H1 (cell line): Measurements from ENCODE around the gene APOL4. TPM values are rescaled to one million over a fixed set of nuclear protein-coding genes. Genes with fewer than 3 reads are reported as not detected.

Experiments used
- CTCF ChIA-PET: fragments of 300-600 bp; sonication (Branson Sonifier 250); formaldehyde crosslinking; loops from one replicate; lab custom pipeline; 2021; ENCODE audit not compliant: partially characterized antibody; lab: Charles Lee
- POLR2A ChIA-PET: fragments of 300-600 bp; sonication (Branson Sonifier 250); formaldehyde crosslinking; loops from one replicate; lab custom pipeline; 2021; ENCODE audit warnings: inconsistent platforms; ENCODE audit not compliant: partially characterized antibody; lab: Charles Lee
- DNase-seq, 2 experiments: peaks; one replicate each; pipeline versions ENCODE4 v3.0.0 to v3.0.0-alpha.2; 2010 to 2022; ENCODE audit warnings: low spot score in 2 of 2, low read depth in 1 of 2, mixed read lengths in 1 of 2
- FAIRE-seq: peaks from 2 replicates; lab custom pipeline; 2011; peaks lifted over from hg19 to GRCh38; lab: Jason Lieb, UNC
- H2AFZ ChIP-seq: 2 replicates; pipeline ENCODE4 v1.8.1; 2012; ENCODE audit warnings: low read length, inconsistent platforms
- H2AK5ac ChIP-seq: 2 replicates; pipeline ENCODE4 v1.6.1; 2013; ENCODE audit warnings: low read depth, low read length
- H2BK120ac ChIP-seq: replicated peaks from 2 replicates; pipeline ENCODE3; 2013; ENCODE audit warnings: low read depth, low read length, inconsistent platforms
- H2BK12ac ChIP-seq: 2 replicates; pipeline ENCODE4 v1.6.1; 2013; ENCODE audit warnings: low read depth, low read length
- H2BK15ac ChIP-seq: 2 replicates; pipeline ENCODE4 v1.6.1; 2013; ENCODE audit warnings: low read length
- H2BK20ac ChIP-seq: 2 replicates; pipeline ENCODE4 v1.6.1; 2013; ENCODE audit warnings: low read length
- H2BK5ac ChIP-seq: 2 replicates; pipeline ENCODE4 v1.6.1; 2013; ENCODE audit warnings: low read depth, low read length
- H3K14ac ChIP-seq: 2 replicates; pipeline ENCODE4 v1.6.1; 2013; ENCODE audit warnings: inconsistent platforms; ENCODE audit not compliant: insufficient read length
- H3K18ac ChIP-seq: 2 replicates; pipeline ENCODE4 v1.6.1; 2013; ENCODE audit warnings: low read length; ENCODE audit errors: extremely low read depth
- H3K23ac ChIP-seq: 2 replicates; pipeline ENCODE4 v1.6.1; 2013; ENCODE audit warnings: inconsistent platforms; ENCODE audit not compliant: insufficient read length
- H3K23me2 ChIP-seq: 2 replicates; pipeline ENCODE4 v1.6.1; 2013; ENCODE audit warnings: low read depth, low read length
- H3K27ac ChIP-seq: 2 replicates; pipeline ENCODE4 v1.6.1; 2011; ENCODE audit warnings: low read depth, low read length, inconsistent platforms
- H3K27me3 ChIP-seq, 4 experiments: replicated peaks in 1 of 4; 1 replicate in 1 of 4; 2 replicates in 3 of 4; pipeline versions ENCODE4 v1.6.1 to v1.8.1; 2011 to 2013; ENCODE audit warnings: low read length in 3 of 4, mild to moderate bottlenecking in 3 of 4, inconsistent platforms in 2 of 4, mixed read lengths in 2 of 4, moderate library complexity in 1 of 4; ENCODE audit not compliant: control insufficient read depth in 3 of 4, insufficient read depth in 3 of 4; ENCODE audit errors: extremely low read depth in 1 of 4
- H3K36me3 ChIP-seq, 4 experiments: 2 replicates each; pipeline versions ENCODE4 v1.6.1 to v1.8.1; 2011 to 2013; ENCODE audit warnings: mild to moderate bottlenecking in 4 of 4, low read length in 3 of 4, moderate library complexity in 2 of 4, control low read depth in 1 of 4, inconsistent platforms in 1 of 4; ENCODE audit not compliant: insufficient read depth in 4 of 4, control insufficient read depth in 2 of 4
- H3K4ac ChIP-seq: replicated peaks from 2 replicates; pipeline ENCODE3; 2013; ENCODE audit warnings: low read length, low read depth, mixed read lengths, inconsistent platforms; ENCODE audit not compliant: insufficient read length
- H3K4me1 ChIP-seq, 4 experiments: replicated peaks in 1 of 4; 1 replicate in 1 of 4; 2 replicates in 3 of 4; pipeline versions ENCODE4 v1.6.1 to v1.8.1; 2011 to 2013; ENCODE audit warnings: low read length in 3 of 4, inconsistent platforms in 2 of 4, mixed read lengths in 1 of 4; ENCODE audit not compliant: insufficient read depth in 4 of 4, control insufficient read depth in 3 of 4
- H3K4me2 ChIP-seq, 2 experiments: 2 replicates each; pipeline versions ENCODE4 v1.6.1 to v1.8.1; 2011 to 2013; ENCODE audit warnings: low read depth in 2 of 2, low read length in 2 of 2, control low read depth in 1 of 2, inconsistent platforms in 1 of 2, mild to moderate bottlenecking in 1 of 2; ENCODE audit not compliant: insufficient read depth in 1 of 2
- H3K4me3 ChIP-seq, 4 experiments: fragments of 200-600, 300-600 bp in 1 of 4; sonication (generic), shearing (Covaris generic), sonication (Bioruptor Twin) in 1 of 4; 2 replicates each; pipeline versions ENCODE4 v1.5.1 to v1.8.1; 2011 to 2016; ENCODE audit warnings: low read length in 4 of 4, low read depth in 3 of 4, control low read depth in 2 of 4, inconsistent platforms in 2 of 4, mild to moderate bottlenecking in 2 of 4, mixed read lengths in 1 of 4, moderate library complexity in 1 of 4; ENCODE audit not compliant: insufficient read depth in 2 of 4; ENCODE audit errors: extremely low read depth in 1 of 4
- H3K56ac ChIP-seq: replicated peaks from 2 replicates; pipeline ENCODE3; 2013; ENCODE audit warnings: low read depth, mild to moderate bottlenecking, mixed read lengths, low read length, inconsistent platforms; ENCODE audit not compliant: insufficient read length
- H3K79me1 ChIP-seq: 2 replicates; pipeline ENCODE4 v1.6.1; 2013; ENCODE audit warnings: low read depth, low read length, control low read depth
- H3K79me2 ChIP-seq, 2 experiments: 2 replicates each; pipeline versions ENCODE4 v1.6.1 to v1.8.1; 2012 to 2013; ENCODE audit warnings: low read length in 2 of 2, mild to moderate bottlenecking in 2 of 2, inconsistent platforms in 1 of 2; ENCODE audit not compliant: insufficient read depth in 2 of 2, control insufficient read depth in 1 of 2
- H3K9ac ChIP-seq, 4 experiments: replicated peaks in 1 of 4; 1 replicate in 1 of 4; 2 replicates in 3 of 4; pipeline versions ENCODE4 v1.6.1 to v1.8.1; 2011 to 2013; ENCODE audit warnings: low read depth in 3 of 4, low read length in 3 of 4, control low read depth in 2 of 4, mild to moderate bottlenecking in 2 of 4, moderate library complexity in 2 of 4, inconsistent platforms in 1 of 4; ENCODE audit errors: extremely low read depth in 1 of 4
- H3K9me3 ChIP-seq, 2 experiments: 2 replicates each; pipeline versions ENCODE4 v1.6.1 to v1.8.1; 2012 to 2013; ENCODE audit warnings: mild to moderate bottlenecking in 2 of 2, moderate library complexity in 2 of 2, control low read depth in 1 of 2, inconsistent platforms in 1 of 2, low read depth in 1 of 2, low read length in 1 of 2, mixed read lengths in 1 of 2; ENCODE audit not compliant: insufficient read depth in 2 of 2
- H4K20me1 ChIP-seq, 2 experiments: replicated peaks in 1 of 2; 2 replicates each; pipeline versions ENCODE3 to v1.8.1; 2011 to 2013; ENCODE audit warnings: inconsistent platforms in 2 of 2, low read length in 2 of 2, mild to moderate bottlenecking in 1 of 2; ENCODE audit not compliant: insufficient read depth in 2 of 2, control insufficient read depth in 1 of 2
- H4K5ac ChIP-seq: 2 replicates; pipeline ENCODE4 v1.6.1; 2013; ENCODE audit warnings: low read length, low read depth, mixed read lengths, inconsistent platforms; ENCODE audit not compliant: insufficient read length
- H4K8ac ChIP-seq: 2 replicates; pipeline ENCODE4 v1.8.0; 2013; ENCODE audit warnings: mild to moderate bottlenecking, moderate library complexity, low read length, inconsistent platforms; ENCODE audit not compliant: insufficient read depth; ENCODE audit errors: extremely low read depth
- H4K91ac ChIP-seq: replicated peaks from 2 replicates; pipeline ENCODE3; 2013; ENCODE audit warnings: low read length, mixed read lengths, inconsistent platforms; ENCODE audit not compliant: insufficient read length
- CBX5 ChIP-seq: fragments of 300-800, 300-1000 bp; sonication (generic); IDR thresholded peaks from 2 replicates; pipeline ENCODE4 v1.7.1; 2016; ENCODE audit warnings: antibody characterized with exemption, low read length, low read depth
- EGR1 ChIP-seq: IDR thresholded peaks from 2 replicates; pipeline ENCODE4 v1.6.1; 2011; ENCODE audit warnings: low read depth, low read length, borderline replicate concordance
- EZH2 ChIP-seq: fragments of 200-600 bp; sonication (generic); IDR thresholded peaks from 2 replicates; pipeline ENCODE4 v1.7.1; 2012; ENCODE audit warnings: low read depth, mild to moderate bottlenecking, moderate library complexity, low read length, inconsistent platforms; ENCODE audit not compliant: severe bottlenecking
- FOSL1 ChIP-seq: IDR thresholded peaks from 2 replicates; pipeline ENCODE4 v1.6.1; 2011; ENCODE audit warnings: mild to moderate bottlenecking, low read depth, low read length, moderate library complexity; ENCODE audit not compliant: insufficient read depth
- HDAC6 ChIP-seq: IDR thresholded peaks from one replicate; pipeline ENCODE4 v1.7.1; 2012; ENCODE audit warnings: low read depth, mild to moderate bottlenecking, inconsistent platforms, low read length, moderate library complexity
- SP4 ChIP-seq: IDR thresholded peaks from 2 replicates; pipeline ENCODE4 v1.6.1; 2012; ENCODE audit warnings: low read length, inconsistent platforms
- TCF12 ChIP-seq: IDR thresholded peaks from 2 replicates; pipeline ENCODE4 v1.6.1; 2011; ENCODE audit warnings: low read depth, mild to moderate bottlenecking, low read length
- WGBS, 2 experiments: shearing (Covaris generic) in 1 of 2; methylation state at CpG; one replicate each; pipeline versions ENCODE4 v1.1.6 to v1.1.7; 2013 to 2015; ENCODE audit warnings: low lambda C conversion rate in 2 of 2, mixed read lengths in 2 of 2, inconsistent platforms in 1 of 2, low coverage in 1 of 2, missing lambda C conversion rate in 1 of 2; ENCODE audit not compliant: insufficient replicate concordance in 2 of 2, insufficient coverage in 1 of 2, insufficient read length in 1 of 2; ENCODE audit errors: extremely low coverage in 1 of 2, missing lambda C conversion rate in 1 of 2; 5-methylcytosine and 5-hydroxymethylcytosine counted together
- polyA plus RNA-seq, 7 experiments: library from polyadenylated mRNA; depleted of rRNA in 3 of 7; stranded (reverse) in 5 of 7; unstranded in 2 of 7; fragments of >200 nt in 5 of 7; fragments of 200-250 nt in 2 of 7; gene quantifications; 1 replicate in 5 of 7; 2 replicates in 1 of 7; 4 replicates in 1 of 7; pipeline versions ENCODE4 v1.2.1 to v1.2.3, GENCODE V29; 2011 to 2013; ENCODE audit warnings: missing spikeins in 2 of 7, mixed read lengths in 2 of 7
- total RNA-seq: library from RNA; stranded (reverse); fragmentation: NEBNext Ultra II Directional; extraction: Animal tissue kit (Norgen Biotek cat#: 25700); gene quantifications from 2 replicates; pipeline ENCODE4 v1.2.1, GENCODE V29; 2021
- TF ChIP-seq, protein P1 (sequence below): IDR thresholded peaks from 2 replicates; pipeline ENCODE4 v1.6.1; 2011; ENCODE audit warnings: low read length, improper control_type of control experiment
- TF ChIP-seq, protein P2 (sequence below): IDR thresholded peaks from 2 replicates; pipeline ENCODE4 v1.6.1; 2011; ENCODE audit warnings: low read depth, mild to moderate bottlenecking, low read length; ENCODE audit not compliant: insufficient read depth

APOL4 gene
- total and polyA plus RNA-seq, 2 of the 8 experiments (the other 6 are each of a cell fraction or from before 2014, with no cell fraction given): 0.02 TPM; not detected in 1

DNA sequence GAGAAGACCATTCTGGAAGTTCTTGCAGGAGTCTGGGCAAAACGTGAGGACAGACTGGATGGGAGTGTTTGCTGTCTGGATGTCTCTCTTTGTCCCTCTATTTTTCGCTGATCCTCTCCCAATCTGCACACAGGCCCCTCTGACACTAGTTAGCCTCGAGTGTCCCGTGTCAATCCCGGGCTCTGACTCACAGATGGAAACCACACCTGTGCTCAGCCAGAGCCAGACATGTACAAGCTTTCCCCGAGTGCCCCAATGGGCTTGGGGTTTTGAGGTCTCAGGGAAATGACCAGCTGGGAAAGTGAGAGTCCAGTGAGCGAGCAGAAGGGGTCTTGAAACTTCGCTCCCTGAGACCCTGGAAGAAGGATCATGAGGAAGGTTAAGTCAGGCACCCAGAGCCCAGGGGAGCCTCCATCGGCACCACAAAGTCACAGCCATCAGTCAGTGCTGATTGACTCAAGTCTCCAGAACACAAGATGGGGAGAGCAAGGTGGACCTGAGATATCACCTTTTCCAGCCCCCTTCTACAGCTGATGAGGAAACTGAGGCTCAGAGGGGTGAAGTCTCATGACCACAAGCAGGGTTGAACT lies 23.8 kb upstream of the APOL4 start:
- H2BK12ac ChIP-seq: no peak overlapping the region
- DNase-seq: no peak
- no peak overlapping the region for H3K56ac ChIP-seq
- no peaks in the 10 kb centered on the region for H4K20me1 ChIP-seq
- H3K4ac ChIP-seq: no peak overlapping the region
- no peak overlapping the region for H4K91ac ChIP-seq
- H3K27ac ChIP-seq: no peak overlapping the region
- FAIRE-seq: no peak
- H3K79me1 ChIP-seq: no peaks in the 10 kb centered on the region
- H2BK120ac ChIP-seq: no peak overlapping the region
- H3K4me3 ChIP-seq: no peak overlapping the region
- no peak overlapping the region for H3K18ac ChIP-seq
- H3K36me3 ChIP-seq: peaks cover 0 to under 1% (median 0%) of the 10 kb centered on the region in 4 experiments; a peak in 3 of 8 replicates
- no peak overlapping the region for H3K14ac ChIP-seq
- H2AK5ac ChIP-seq: no peak overlapping the region
- no peak overlapping the region for H2BK15ac ChIP-seq
- no peak overlapping the region for H3K23ac ChIP-seq
- H3K9me3 ChIP-seq: no peaks in the 10 kb centered on the region
- 91% methylated on average over 9 of the region's 9 CpGs; no CpG with 5 or more reads in 1 of the 2 experiments for WGBS, 2 experiments
- H3K9ac ChIP-seq: no peak overlapping the region
- no peaks in the 10 kb centered on the region for H3K23me2 ChIP-seq
- no peak overlapping the region for H2BK20ac ChIP-seq
- no peak overlapping the region for H3K4me2 ChIP-seq
- H4K5ac ChIP-seq: no peak overlapping the region
- peaks cover 0 to 2% (median 0%) of the 10 kb centered on the region in 4 experiments; a peak in 2 of 7 replicates for H3K4me1 ChIP-seq
- H3K27me3 ChIP-seq: peaks cover 0 to 2% (median 0%) of the 10 kb centered on the region in 4 experiments; a peak in 1 of 7 replicates
- H2AFZ ChIP-seq: no peak overlapping the region
- POLR2A ChIA-PET: interaction anchor here (1.0 kb wide), 1 partner anchor 9 kb away, joined by 3 read pairs; no protein-coding TSS in a partner anchor
- TF ChIP-seq, protein P1, sequence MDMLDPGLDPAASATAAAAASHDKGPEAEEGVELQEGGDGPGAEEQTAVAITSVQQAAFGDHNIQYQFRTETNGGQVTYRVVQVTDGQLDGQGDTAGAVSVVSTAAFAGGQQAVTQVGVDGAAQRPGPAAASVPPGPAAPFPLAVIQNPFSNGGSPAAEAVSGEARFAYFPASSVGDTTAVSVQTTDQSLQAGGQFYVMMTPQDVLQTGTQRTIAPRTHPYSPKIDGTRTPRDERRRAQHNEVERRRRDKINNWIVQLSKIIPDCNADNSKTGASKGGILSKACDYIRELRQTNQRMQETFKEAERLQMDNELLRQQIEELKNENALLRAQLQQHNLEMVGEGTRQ: no peak
- TF ChIP-seq FOSL1 (no peak), TCF12 (no peak), CBX5 (no peak), HDAC6 (no peak), EZH2 (no peak), EGR1 (no peak), SP4 (no peak)
- TF ChIP-seq, protein P2, sequence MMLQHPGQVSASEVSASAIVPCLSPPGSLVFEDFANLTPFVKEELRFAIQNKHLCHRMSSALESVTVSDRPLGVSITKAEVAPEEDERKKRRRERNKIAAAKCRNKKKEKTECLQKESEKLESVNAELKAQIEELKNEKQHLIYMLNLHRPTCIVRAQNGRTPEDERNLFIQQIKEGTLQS: no peak
- H3K79me2 ChIP-seq: no peaks in the 10 kb centered on the region
- no peak overlapping the region for H2BK5ac ChIP-seq
- CTCF ChIA-PET: interaction anchor here (1.0 to 1.3 kb wide), 3 partner anchors 10 to 29 kb away, joined by 3 to 4 read pairs (median 4); no protein-coding TSS in a partner anchor
- no peak overlapping the region for H4K8ac ChIP-seq
